HUES6 (cell line): Measurements from ENCODE around the gene PCDHA13.
"Not testable (repeated sequence)": the region's sequence is repeated elsewhere in the genome, so short reads cannot be mapped to it uniquely, and the experiment has no call there.

ENCODE experiments used
- H3K27ac ChIP-seq: 2 replicates; pipeline ENCODE4 v1.7.0; 2013; ENCODE audit warnings: low read depth, mild to moderate bottlenecking, low read length, inconsistent platforms
- H3K27me3 ChIP-seq: 2 replicates; pipeline ENCODE4 v1.6.1; 2013; ENCODE audit warnings: low read length; ENCODE audit not compliant: control insufficient read depth, insufficient read depth
- H3K36me3 ChIP-seq: 2 replicates; pipeline ENCODE4 v1.6.1; 2013; ENCODE audit warnings: low read length; ENCODE audit not compliant: control insufficient read depth, insufficient read depth
- H3K4me1 ChIP-seq: 2 replicates; pipeline ENCODE4 v1.6.1; 2013; ENCODE audit warnings: low read length; ENCODE audit not compliant: control insufficient read depth, insufficient read depth
- H3K4me3 ChIP-seq: 2 replicates; pipeline ENCODE4 v1.5.1; 2013; ENCODE audit warnings: low read depth, low read length
- H3K9ac ChIP-seq: one replicate; pipeline ENCODE4 v1.6.1; 2013; ENCODE audit warnings: mild to moderate bottlenecking, low read length
- H3K9me3 ChIP-seq: 2 replicates; pipeline ENCODE4 v1.6.1; 2013; ENCODE audit warnings: low read depth, low read length; ENCODE audit not compliant: control insufficient read depth, insufficient read depth

The PCDHA13 gene

DNA sequence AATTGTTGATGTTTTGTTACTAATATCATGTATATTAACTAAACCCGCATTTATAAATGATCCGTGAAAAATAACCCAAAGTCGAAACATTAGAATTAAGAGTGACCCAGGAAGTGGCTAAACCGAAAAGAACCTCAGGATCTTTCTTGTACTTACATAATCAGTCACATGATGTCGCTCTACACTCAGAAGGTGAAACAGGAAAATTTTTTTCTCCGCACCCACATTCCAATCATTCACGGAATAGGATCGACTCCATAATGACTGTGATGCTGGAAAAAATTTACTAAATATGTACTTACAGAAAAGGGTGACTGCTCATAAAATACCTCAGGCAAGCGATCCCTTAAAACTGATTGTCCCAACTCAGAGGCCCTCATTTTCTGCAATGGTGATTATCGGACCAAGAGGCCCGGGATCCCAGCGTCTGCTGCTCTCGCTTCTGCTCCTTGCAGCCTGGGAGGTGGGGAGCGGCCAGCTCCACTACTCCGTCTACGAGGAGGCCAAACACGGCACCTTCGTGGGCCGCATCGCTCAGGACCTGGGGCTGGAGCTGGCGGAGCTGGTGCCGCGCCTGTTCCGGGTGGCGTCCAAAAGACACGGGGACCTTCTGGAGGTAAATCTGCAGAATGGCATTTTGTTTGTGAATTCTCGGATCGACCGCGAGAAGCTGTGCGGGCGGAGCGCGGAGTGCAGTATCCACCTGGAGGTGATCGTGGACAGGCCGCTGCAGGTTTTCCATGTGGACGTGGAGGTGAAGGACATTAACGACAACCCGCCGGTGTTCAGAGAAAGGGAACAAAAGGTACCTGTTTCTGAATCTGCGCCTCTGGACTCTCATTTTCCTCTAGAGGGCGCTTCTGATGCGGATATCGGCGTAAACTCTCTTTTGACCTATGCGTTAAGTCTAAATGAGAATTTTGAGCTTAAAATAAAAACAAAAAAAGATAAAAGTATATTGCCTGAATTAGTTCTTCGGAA lies 6.5 kb upstream of the PCDHA13 start, which contains the start of gene PCDHA12:
Gene PCDHA12, plus strand, starts transcription at position 224 of the 981 bp plus-strand sequence. Its CDS starts 165 bp downstream, at position 389.
- H3K27me3 ChIP-seq = no peaks in the 10 kb centered on the region
- H3K4me3 ChIP-seq = peak within 1 kb of the TSS; percentile 89
- peaks cover 3% of the 10 kb centered on the region; the same call in 1 of the 2 replicates for H3K4me1 ChIP-seq
- H3K36me3 ChIP-seq = peaks cover 11% of the 10 kb centered on the region; the same call in 1 of the 2 replicates
- no peaks in the 10 kb centered on the region for H3K9me3 ChIP-seq
- H3K27ac ChIP-seq = peak within 1 kb of the TSS; percentile 74; the same call in 1 of the 2 replicates
- H3K9ac ChIP-seq = peak within 1 kb of the TSS; percentile 90

DNA sequence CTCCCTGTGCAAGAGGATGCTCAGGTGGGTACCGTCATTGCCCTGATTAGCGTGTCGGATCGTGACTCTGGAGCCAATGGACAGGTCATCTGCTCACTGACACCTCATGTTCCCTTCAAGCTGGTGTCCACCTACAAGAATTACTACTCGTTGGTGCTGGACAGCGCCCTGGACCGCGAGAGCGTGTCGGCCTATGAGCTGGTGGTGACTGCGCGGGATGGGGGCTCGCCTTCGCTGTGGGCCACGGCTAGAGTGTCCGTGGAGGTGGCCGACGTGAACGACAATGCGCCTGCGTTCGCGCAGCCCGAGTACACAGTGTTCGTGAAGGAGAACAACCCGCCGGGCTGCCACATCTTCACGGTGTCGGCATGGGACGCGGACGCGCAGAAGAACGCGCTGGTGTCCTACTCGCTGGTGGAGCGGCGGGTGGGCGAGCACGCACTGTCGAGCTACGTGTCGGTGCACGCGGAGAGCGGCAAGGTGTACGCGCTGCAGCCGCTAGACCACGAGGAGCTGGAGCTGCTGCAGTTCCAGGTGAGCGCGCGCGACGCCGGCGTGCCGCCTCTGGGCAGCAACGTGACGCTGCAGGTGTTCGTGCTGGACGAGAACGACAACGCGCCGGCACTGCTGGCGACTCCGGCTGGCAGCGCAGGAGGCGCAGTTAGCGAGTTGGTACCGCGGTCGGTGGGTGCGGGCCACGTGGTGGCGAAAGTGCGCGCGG lies 5.2 kb upstream of the PCDHA13 start:
- H3K36me3 ChIP-seq, H3K9ac ChIP-seq, H3K4me1 ChIP-seq, H3K27me3 ChIP-seq, H3K27ac ChIP-seq, H3K9me3 ChIP-seq, H3K4me3 ChIP-seq: not testable (repeated sequence)

DNA sequence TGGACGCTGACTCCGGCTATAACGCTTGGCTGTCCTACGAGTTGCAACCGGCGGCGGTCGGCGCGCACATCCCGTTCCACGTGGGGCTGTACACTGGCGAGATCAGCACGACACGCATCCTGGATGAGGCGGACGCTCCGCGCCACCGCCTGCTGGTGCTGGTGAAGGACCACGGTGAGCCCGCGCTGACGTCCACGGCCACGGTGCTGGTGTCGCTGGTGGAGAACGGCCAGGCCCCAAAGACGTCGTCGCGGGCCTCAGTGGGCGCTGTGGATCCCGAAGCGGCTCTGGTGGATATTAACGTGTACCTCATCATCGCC lies 4.7 kb upstream of the PCDHA13 start:
- peaks cover 3% of the 10 kb centered on the region; the same call in 1 of the 2 replicates for H3K4me1 ChIP-seq
- H3K9ac ChIP-seq = no peak overlapping the region
- H3K36me3 ChIP-seq = 0 out of 2 replicates have a peak, but pooled peaks cover 2% of the 10 kb centered on the region
- no peaks in the 10 kb centered on the region for H3K9me3 ChIP-seq
- H3K27me3 ChIP-seq = no peaks in the 10 kb centered on the region
- H3K27ac ChIP-seq = no peak overlapping the region
- no peak overlapping the region for H3K4me3 ChIP-seq

DNA sequence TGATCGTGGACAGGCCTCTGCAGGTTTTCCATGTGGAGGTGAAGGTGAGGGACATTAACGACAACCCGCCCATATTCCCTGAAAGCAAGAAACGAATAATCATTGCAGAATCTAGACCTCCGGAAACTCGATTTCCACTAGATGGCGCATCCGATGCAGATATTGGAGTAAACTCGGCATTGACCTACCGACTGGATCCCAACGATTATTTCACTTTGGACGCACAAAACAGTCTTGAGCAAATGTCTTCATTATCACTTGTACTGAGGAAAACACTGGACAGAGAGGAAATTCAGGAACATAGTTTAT lies 621 bp downstream of the PCDHA13 start:
- Histone ChIP-seq H3K9me3 (no peaks in the 10 kb centered on the region), H3K36me3 (0 out of 2 replicates have a peak, but pooled peaks cover under 1% of the 10 kb centered on the region), H3K4me1 (no peaks in the 10 kb centered on the region), H3K27me3 (no peaks in the 10 kb centered on the region), H3K4me3 (peak overlapping the region; percentile 55), H3K9ac (no peak overlapping the region), H3K27ac (no peak overlapping the region)

DNA sequence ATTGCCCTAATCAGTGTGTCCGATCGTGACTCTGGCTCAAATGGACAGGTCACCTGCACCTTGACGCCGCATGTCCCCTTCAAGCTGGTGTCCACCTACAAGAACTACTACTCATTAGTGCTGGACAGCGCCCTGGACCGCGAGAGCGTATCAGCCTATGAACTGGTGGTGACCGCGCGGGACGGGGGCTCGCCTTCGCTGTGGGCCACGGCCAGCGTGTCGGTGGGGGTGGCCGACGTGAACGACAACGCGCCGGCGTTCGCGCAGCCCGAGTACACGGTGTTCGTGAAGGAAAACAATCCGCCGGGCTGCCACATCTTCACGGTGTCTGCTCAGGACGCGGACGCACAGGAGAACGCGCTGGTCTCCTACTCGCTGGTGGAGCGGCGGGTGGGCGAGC lies 1.4 kb downstream of the PCDHA13 start:
- no peaks in the 10 kb centered on the region for H3K27me3 ChIP-seq
- H3K4me1 ChIP-seq = no peaks in the 10 kb centered on the region
- no peak overlapping the region for H3K27ac ChIP-seq
- no peak overlapping the region for H3K9ac ChIP-seq
- H3K36me3 ChIP-seq = no peaks in the 10 kb centered on the region
- no peak overlapping the region for H3K4me3 ChIP-seq
- no peaks in the 10 kb centered on the region for H3K9me3 ChIP-seq

DNA sequence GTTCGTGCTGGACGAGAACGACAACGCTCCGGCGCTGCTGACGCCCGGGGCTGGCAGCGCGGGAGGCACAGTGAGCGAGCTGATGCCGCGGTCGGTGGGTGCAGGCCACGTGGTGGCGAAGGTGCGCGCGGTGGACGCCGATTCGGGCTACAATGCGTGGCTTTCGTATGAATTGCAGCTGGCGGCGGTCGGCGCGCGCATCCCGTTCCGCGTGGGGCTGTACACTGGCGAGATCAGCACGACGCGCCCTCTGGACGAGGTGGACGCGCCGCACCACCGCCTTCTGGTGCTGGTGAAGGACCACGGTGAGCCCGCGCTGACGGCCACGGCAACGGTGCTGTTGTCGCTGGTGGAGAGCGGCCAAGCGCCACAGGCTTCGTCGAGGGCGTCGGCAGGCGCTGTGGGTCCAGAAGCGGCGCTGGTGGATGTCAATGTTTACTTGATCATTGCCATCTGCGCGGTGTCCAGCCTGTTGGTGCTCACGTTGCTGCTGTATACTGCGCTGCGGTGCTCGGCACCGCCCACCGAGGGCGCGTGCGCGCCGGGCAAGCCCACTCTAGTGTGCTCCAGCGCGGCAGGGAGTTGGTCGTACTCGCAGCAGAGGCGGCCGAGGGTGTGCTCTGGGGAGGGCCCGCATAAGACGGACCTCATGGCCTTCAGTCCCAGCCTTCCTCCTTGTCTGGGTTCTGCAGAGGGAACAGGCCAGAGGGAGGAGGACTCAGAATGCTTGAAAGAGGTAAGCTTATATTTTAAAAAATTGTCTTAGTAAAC lies 2.2 kb downstream of the PCDHA13 start:
- Histone ChIP-seq H3K4me1 (no peaks in the 10 kb centered on the region), H3K27ac (no peak overlapping the region), H3K36me3 (no peaks in the 10 kb centered on the region), H3K9me3 (no peaks in the 10 kb centered on the region), H3K9ac (no peak overlapping the region), H3K4me3 (no peak overlapping the region), H3K27me3 (no peaks in the 10 kb centered on the region)

DNA sequence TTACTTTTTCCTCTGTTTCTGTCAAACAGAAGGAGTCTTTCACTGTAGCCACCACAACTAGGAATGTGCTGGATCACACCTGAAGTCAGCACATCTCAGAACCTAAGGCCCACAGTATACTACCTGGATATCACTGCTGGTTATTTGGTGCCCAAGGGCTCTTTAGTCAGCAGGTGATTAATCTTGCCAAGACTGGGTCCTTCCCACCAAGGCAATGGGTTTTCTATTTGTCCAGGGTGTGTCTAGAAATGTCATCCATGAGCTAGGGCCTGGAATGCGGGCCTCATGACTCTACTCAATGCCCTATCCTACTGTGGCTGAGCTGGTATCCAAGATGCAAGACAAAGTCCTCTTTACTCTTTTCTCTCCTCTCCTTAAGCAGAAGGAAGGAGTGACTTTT lies 34.4 kb downstream of the PCDHA13 start:
- Histone ChIP-seq H3K36me3 (no peaks in the 10 kb centered on the region), H3K4me3 (no peak overlapping the region), H3K9ac (no peak overlapping the region), H3K27ac (no peak overlapping the region), H3K4me1 (no peaks in the 10 kb centered on the region), H3K27me3 (no peaks in the 10 kb centered on the region), H3K9me3 (no peaks in the 10 kb centered on the region)

DNA sequence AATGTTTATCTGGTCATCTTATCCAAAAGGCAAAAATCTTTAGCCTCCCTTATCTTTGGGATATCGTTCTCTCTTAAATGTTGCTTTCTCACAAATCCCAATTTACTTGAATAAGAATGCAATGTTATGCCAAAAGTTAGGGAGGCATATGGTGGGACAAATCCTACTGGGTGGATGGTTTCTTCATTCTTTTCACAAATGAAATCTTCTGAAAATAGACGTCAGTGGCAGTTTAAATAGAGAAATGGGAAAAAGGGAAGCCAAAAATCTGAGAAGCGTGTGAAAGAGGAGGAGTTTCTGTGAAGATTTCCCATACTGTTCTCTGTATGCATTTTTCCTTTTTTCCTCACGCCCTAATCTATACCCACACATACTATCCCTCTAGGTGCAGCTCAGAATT lies 41.7 kb downstream of the PCDHA13 start:
- H3K4me1 ChIP-seq = peaks cover 17% of the 10 kb centered on the region
- H3K4me3 ChIP-seq = no peak overlapping the region
- no peaks in the 10 kb centered on the region for H3K9me3 ChIP-seq
- H3K27me3 ChIP-seq = peaks cover 31% of the 10 kb centered on the region
- no peaks in the 10 kb centered on the region for H3K36me3 ChIP-seq
- H3K27ac ChIP-seq = no peak overlapping the region
- no peak overlapping the region for H3K9ac ChIP-seq

DNA sequence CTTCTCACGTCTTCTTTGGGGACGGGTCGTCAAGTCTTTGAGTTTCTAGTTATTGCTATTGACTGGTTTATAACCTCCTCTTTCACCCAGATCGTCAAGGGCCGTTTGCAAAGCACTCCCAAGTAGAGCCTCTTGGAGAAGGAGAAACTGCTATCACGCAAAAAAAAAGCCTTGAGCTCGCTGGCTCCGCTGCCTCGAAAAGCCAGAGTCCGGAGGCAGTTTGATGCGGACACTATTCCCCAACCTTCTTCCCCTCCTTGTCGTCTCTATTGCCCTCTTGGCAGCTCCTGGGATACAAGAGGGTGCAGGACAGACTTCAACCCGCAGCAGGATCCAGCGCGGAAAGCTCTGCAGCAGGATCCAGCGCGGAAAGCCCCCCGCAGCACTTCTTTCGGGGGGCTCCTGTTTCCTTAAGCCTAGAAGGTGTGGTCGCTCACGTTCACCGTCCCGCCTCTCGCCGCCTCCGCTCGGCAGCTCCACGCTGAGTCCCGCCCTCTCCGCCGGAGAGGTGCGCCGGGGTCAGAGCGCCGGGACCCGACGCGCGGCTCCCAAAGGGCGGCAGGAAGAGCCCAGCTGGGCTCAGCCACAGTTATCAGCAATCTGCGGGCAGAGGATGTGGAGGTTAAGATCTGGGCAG lies 44.0 kb downstream of the PCDHA13 start, which contains the start of gene PCDHAC1:
Gene PCDHAC1, plus strand, starts transcription at position 494 of the 637 bp plus-strand sequence. CDS start 594 bp downstream, outside the sequence.
- no peaks in the 10 kb centered on the region for H3K36me3 ChIP-seq
- H3K4me3 ChIP-seq = peak within 1 kb of the TSS; percentile 87
- H3K9ac ChIP-seq = peak within 1 kb of the TSS; percentile 79
- peaks cover 34% of the 10 kb centered on the region for H3K27me3 ChIP-seq
- H3K4me1 ChIP-seq = peaks cover 22% of the 10 kb centered on the region
- no peaks in the 10 kb centered on the region for H3K9me3 ChIP-seq
- peak within 1 kb of the TSS; percentile 20; the same call in 1 of the 2 replicates for H3K27ac ChIP-seq

DNA sequence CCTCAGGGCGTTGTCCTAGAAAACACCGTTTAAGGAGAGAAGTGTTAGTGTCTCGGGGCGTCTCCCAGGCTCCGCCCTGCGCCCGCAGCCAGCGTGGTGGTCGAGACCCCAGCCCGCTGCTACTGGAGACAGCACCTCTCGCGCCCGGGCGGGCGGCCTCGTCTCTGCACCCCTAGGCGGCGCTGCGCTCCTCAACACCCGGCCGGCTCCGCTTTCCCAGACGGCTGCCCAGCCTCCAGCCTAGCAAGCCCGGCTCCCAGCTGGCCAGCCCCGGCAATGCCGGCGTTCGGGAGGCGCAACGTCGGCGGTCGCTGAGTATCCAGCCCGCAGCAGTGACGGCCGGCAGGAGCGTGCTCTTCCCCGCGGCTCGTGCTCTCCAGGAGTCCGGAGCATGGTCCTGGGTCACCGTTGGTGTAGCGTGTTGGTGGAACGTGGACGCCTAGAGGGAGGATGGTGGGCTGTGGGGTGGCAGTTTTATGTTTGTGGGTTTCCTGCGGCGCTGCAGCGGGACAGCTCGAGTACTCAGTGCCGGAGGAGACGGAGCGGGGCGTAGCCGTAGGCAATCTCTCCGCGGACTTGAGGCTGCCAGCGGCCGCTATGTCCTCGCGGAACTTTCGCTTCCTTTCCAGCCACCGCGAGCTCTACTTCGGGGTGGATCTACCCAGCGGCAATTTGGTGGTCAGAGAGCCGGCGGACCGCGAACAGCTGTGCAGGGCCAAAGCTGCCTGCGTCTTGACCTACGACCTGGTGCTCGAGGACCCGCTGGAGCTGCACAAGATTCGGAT lies 44.7 kb downstream of the PCDHA13 start:
- peak overlapping the region; percentile 79 for H3K9ac ChIP-seq
- H3K4me3 ChIP-seq = peak overlapping the region; percentile 87
- H3K4me1 ChIP-seq = peaks cover 22% of the 10 kb centered on the region
- peaks cover 34% of the 10 kb centered on the region for H3K27me3 ChIP-seq
- no peaks in the 10 kb centered on the region for H3K36me3 ChIP-seq
- peak overlapping the region; percentile 20; the same call in 1 of the 2 replicates for H3K27ac ChIP-seq
- H3K9me3 ChIP-seq = no peaks in the 10 kb centered on the region
